CD4-positive, alpha-beta T cell treated with Interleukin-12 subunit alpha and Interleukin-12 subunit beta, for 1 hour (primary cell): ENCODE data around the gene SOX12.
"Not testable (repeated sequence)": the region's sequence is repeated elsewhere in the genome, so short reads cannot be mapped to it uniquely, and the experiment has no call there.

Source experiments
- DNase-seq: peaks from one replicate; pipeline ENCODE4 v3.0.0-alpha.2; 2020

The SOX12 gene

DNA sequence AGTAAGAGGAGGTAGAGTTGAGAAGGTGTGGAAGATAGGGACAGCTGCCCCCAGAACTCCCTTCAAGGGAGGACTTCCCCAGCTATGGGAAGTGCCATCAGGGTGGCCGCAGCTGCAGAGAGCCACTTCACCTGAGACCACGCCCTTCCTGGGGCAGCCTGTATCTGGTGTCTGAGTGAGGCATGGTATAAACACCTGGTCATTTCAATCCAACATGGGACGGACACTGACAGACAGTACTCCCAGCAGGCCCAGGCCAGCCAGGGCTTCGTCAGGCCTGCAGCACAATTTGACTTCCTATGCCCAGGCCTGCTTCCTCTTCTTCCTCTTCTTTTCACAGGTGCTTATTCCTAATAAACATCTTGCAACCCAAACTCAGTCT lies 4.5 kb downstream of the SOX12 start:
- DNase-seq, result no peak

DNA sequence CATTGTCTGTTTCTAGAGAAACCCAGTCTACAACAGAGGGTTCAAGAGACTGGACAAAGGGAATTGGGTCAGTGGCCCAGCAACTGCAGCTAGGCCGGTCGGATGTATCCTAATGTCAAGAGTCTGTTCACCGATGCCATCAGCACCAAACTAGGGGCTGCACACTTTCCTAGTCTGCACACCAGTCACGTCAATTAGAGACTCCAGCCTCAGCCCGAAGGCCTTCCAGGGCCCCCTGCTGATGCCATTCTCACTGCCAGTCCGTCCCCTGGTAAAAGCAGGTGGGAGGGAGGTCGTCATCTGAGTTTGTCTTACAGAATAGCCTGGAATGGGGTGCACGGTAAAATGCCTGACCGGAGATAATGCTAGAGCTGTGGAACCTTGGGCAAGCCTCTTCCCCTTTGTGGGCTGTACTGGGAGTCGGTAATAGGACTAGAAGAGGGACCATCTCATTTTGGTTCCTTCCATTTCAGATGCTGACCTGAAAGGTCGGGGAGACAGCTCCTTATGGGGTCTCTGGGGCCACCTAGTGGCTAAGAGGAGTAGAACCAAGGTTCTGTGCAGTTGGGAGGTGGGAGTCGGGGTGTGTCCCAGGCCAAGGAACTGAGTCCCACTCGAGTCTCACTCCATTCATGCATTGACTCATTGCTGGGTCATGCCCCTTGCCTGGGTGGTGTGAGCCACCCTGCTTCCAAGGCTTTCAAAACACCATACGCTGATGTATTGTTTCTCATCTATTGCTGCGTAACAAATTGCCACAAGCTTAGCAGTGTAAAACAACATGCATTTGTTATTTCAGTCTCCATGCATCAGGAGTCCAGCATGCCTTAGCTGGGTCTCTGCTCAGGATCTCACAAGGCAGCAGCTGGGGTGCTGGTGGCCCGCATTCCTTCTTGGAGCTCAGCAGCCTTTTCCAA lies 5.1 kb downstream of the SOX12 start:
- DNase-seq, result peak; percentile 77

DNA sequence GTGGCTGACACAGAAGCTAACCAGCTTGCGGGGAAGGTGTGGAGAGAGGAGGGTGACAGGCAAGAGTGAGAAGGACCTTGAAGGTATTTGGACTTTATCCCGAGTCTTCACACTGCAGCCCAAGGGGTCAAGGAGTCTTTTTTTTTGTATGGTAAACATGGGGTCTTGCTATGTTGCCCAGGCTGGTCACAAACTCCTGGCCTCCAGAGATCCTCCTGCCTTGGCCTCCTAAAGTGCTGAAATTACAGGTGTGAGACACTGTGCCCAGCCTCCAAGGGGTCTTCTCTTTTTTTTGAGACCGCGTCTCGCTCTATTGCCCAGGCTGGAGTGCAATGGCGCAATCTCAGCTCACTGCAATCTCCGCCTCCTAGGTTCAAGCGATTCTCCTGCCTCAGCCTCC lies 9.2 kb downstream of the SOX12 start:
- no peak for DNase-seq

DNA sequence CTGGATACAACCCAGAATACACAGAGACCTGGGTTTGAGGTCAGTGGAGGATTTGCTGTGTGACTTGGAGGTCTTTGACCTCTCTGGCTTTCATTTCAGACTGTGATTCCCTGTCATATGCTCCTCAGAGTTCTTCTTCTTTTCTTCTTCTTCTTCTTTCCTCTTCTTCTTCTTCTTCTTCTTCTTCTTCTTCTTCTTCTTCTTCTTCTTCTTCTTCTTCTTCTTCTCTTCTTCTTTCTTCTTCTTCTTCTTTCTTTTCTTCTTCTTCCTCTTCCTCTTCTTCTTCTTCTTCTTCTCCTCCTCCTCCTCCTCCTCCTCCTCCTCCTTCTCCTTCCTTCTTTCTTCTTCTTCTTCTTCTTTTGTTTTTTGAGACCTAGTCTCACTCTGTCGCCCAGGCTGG lies 10.7 kb downstream of the SOX12 start:
- not testable (repeated sequence) for DNase-seq

DNA sequence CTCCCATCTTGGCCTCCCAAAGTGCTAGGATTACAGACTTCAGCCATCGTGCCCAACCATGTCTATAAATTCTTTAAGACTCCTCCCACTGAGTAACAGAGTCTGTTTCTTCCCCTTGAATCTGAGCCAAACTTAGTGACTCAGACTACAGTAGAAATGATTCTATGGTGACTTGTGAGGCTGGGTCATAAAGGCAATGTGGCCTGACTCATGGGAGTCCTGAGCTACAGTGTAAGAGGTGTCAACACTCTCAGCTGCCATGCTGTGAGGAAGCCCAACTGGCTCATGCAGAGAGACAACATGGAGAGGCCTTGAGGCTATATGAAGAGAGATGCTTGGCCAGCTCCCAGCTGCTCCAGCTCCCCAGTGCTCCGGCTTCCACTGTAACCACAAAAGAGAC lies 16.3 kb downstream of the SOX12 start:
- DNase-seq, result no peak

DNA sequence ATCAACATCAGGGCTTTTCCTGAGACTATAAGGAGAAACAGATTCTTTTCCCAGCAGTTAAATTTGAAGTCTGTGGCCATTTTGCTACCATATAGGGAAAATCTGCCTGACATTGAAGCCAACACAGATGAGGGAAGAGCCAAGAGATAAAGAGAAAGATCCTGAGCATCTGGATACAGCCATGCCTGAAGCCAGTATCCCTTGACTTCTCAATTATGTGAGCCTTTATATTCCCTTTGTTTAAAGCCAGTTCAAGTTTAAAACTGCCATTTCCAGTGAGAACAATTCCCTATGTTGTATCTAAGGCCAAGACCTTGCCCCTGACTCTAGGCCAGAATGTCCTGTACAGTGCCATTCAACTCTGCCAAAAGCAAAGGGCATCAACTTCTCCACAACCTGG lies 17.8 kb downstream of the SOX12 start:
- DNase-seq, result no peak

DNA sequence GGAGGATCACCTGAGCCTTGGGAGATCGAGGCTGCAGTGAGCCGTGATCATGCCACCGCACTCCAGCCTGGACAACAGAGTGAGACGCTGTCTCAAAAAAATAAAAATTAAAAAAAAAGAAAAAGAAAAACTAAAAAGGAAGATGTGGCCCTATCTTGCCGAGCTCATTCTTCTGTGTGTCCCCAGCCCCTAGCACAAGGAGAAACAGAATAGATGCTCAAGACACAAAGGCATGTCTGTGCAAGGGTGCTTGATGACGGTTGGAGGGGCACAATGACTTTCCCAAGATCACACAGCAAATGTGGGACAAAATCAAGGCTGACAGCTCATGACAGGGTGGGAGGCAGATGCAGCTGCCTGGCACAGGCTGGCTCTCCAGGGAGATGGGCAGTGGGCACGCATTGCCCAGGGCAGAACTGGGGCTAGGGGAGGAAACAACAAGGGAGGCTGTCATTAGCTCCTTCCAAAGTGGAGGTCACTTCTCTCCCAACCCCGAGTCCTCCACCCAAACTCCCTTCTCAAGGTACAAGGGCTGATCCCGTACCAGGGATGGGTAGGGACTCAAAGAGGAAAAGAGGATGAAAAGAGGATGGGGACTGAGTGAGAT lies 20.8 kb downstream of the SOX12 start:
- no peak for DNase-seq

DNA sequence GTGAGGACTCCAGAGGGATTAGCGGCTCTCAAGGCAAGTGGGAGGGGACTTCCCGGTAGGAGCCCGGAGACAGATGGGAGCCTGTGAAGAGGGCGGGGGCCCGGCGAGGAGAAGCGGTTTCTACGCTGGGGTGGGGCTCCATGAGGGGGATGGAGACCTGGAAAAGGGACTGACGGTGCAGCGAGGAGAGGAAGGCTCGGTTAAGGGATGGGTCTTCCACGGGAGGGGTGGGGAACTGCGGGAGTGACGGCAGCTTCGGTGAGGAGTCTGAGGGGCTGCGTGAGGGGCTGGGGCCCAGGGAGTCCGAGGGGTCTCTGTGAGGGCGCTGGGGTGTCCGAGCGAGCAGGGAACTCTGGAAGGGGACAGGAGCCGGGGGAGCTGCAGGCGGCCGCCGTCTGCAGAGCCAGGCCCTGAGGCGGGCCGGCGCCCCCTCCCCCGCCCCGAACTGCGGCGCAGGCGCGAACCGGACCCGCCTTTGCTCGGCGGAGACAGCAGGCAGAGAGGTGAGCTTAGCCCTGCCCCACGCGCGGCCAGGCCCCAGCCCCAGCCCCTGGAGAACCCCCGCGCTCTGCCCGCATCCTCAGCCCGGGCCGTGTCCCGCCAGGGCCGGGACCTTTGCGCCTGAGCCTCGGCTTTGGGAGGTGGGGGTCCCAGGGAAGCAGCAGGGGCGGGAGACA lies 21.4 kb downstream of the SOX12 start, which contains the start of gene NRSN2:
NRSN2 (plus strand) TSS at position 472 of the 677 bp plus-strand sequence. CDS start 2,533 bp downstream, outside the sequence.
- no peak for DNase-seq

DNA sequence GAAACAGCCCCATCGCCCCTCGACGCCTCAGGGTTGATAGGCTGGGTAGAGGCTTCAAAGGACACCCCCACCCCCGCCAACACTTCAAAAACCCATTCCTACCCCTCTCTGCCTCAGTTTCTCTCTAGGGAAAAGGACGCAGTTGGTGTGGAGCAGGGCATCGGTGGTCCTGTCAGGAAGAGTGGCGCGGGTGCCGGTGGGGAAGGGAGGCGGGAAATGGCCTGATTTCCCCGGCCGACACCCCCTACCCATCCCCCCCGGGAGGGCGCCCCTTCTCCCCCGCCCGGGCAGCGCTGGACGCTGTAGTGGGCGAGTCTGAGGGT lies 21.9 kb downstream of the SOX12 start:
- DNase-seq, result no peak

DNA sequence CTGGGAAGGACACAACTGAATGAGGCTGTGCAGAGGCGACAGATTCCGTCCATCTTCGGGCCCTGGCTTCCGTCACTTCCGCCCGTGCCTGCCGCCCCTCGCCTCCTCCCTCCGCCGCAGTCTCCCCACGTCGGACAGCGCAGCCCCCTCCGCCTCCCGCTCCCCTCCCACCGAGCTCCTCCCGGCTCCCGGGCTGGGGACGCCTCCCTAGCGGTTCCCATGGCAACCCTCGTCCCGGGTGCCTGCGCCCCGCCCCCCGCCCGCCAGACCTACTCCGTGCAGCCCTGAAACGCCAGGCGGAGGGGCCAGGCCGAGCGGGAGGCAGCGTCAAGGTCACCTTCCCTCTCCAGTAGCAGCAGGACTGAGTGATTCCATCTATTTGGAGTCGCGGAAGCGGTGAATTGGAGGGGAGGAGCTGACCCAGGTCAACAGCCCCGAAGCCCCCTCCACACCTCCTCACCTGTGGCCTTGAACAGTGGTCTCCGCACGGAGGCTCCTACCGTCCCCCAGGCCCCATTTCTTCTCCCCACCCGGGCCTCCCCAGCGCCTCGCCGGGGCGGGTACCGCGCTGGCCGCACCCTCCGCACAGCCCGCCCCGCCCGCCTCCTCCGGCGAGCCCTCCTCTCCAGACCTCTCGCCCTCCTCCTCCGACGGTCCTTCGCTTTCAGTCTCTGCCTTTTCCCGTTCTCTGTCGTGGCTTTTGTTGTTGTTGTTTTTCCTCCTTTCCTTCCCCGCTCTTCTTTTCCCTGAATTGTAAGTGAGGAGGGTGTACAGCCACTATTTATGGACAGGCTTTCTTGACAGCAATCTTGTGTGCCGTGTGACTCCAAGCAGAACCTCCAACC lies 22.5 kb downstream of the SOX12 start:
- peak; percentile 71 for DNase-seq

DNA sequence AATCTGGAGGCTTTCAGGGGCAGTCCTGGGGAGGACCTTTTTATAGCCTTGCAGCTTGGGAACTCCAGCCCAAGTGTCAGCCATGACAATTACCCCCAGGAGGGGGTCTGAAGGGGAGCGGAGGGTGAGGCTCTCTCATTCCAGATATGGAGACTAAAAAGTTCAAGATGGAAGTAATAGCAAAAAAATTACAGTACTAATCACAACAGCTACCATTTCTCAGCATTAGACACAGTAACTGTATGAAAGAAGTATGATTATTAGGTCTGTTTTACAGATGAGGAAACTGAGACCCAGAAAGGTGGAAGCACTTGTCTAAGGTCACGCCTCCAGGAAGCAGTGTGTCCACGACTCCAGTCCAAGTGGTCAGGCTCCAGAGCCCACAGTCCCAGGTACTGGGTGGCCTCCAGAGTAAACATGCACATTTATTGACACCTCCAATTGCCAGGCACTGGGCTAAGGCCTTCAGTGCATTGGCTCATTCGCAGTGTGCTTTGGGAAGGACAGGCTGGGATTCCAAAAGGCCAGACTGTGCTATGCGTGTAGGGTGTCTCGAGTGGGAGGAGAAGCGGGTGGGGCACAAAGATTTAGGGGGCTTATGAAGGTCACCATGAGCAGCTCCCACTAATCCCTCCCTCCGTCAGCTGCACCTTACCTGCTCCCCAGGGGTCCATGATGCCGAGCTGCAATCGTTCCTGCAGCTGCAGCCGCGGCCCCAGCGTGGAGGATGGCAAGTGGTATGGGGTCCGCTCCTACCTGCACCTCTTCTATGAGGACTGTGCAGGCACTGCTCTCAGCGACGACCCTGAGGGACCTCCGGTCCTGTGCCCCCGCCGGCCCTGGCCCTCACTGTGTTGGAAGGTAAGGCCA lies 23.9 kb downstream of the SOX12 start:
- no peak for DNase-seq

DNA sequence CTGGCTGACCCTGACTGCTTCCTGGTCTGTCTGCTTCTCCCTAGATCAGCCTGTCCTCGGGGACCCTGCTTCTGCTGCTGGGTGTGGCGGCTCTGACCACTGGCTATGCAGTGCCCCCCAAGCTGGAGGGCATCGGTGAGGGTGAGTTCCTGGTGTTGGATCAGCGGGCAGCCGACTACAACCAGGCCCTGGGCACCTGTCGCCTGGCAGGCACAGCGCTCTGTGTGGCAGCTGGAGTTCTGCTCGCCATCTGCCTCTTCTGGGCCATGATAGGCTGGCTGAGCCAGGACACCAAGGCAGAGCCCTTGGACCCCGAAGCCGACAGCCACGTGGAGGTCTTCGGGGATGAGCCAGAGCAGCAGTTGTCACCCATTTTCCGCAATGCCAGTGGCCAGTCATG lies 27.8 kb downstream of the SOX12 start:
- no peak for DNase-seq

DNA sequence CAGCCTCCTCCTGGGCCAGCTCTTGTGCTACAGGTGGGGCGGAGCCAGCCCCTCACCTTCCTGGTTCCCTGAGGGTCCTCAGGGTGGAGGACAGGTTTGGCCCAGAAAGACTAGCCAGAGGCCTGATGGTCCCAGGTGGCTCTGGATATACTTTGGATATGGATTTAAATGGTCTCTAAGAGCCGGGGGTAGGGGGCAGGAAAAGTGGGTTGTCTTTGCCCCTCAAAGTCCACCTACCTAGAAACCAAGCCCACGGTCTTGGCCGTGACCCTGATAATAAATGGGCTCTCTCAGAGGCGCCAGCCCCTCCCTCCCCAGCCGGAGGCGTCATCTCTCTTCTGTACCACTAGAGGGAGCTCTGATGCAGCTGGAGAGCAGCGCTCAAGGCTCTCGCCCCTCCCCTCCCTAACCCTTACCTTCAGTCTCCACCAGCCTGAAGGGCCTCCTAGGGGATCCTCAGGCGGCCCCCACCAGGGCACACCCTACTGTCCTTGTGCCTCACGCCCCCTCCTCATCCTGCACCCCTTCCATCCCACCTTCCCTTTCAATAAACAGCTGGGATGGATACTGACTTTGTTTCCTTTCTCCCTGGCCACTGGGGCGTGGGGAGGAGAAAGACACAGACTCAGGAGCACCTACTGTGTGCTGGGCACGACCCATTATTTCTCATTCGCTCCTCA lies 29.1 kb downstream of the SOX12 start:
- DNase-seq, result peak; percentile 86

DNA sequence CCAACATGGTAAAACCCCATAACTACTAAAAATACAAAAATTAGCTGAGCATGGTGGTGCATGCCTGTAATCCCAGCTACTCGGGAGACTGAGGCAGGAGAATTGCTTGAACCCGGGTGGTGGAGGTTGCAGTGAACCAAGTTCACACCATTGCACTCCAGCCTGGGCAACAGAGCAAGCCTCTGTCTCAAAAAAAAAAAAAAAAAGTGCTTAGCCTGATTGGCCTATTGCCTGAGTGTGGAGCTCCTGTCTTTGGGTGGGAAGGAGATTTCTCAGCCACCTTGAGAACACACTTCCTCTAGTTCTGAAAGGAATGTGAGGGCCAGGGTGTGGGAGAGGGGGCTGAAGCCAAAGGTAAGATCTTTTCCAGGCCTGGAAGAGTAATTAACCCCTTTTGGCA lies 30.8 kb downstream of the SOX12 start:
- not testable (repeated sequence) for DNase-seq

DNA sequence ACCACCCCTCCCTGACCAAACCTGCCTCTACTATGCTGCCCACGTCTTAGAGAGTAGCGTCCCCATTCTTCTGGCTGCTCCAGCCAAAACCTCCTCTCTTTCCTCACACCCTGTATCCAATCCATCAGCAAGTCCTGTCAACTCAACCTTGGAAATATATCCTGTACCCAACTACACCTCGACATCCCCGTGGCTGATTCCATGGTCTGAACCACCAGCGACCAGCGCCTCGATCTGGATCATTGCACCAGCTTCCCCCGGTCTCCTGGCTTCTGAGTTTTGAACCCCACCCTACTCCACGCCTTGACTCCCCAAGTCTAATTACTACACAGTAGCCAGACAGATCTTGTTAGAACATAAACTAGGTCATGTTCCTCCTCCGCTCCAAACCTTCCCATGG lies 31.4 kb downstream of the SOX12 start:
- no peak for DNase-seq

DNA sequence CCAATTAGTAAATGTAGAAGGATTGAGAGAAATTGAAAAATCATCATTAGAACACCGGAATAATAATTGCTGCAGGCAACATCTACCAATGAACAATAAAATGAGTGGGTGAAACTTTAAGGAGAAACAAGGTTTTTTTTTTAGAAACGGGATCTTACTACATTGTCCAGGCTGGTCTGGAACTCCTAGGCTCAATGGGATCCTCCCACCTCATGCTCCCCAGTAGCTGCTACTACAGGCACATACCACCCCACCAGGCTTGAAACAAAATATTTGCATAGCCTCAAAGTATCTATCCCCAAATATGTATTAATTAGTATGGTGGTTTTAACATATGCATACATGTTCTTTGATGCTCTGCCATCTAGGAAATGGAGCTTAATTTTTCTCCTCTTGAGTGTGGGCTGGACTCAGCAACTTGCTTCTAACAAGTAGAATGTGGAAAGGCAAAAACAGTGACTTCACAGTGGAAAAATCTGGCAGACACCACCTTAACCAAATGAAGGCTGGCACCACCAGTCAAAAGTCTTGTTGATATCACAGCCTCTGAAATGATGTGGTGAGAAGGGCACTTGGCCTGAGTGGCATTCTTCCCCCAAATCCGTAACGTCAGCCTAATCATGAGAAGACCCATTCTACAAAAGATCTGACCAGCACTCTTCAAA lies 33.7 kb downstream of the SOX12 start:
- no peak for DNase-seq

DNA sequence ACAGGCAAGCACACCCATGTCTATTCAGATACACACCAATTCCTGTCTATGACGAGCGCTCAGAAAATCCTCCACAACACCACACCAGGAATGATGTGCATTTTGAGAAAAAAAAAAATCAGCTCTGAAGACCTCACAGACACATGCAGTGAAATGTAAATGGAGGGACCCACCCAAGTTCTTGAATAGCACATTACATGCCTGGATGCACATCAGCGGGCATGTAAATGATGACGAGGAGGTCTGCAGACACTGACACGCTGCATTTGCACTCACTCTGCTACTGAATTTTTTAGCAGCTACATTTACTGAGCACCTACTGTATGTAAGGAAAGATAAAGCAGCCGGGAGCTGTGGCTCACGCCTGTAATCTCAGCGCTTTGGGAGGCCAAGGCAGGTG lies 36.2 kb downstream of the SOX12 start:
- DNase-seq, result no peak

DNA sequence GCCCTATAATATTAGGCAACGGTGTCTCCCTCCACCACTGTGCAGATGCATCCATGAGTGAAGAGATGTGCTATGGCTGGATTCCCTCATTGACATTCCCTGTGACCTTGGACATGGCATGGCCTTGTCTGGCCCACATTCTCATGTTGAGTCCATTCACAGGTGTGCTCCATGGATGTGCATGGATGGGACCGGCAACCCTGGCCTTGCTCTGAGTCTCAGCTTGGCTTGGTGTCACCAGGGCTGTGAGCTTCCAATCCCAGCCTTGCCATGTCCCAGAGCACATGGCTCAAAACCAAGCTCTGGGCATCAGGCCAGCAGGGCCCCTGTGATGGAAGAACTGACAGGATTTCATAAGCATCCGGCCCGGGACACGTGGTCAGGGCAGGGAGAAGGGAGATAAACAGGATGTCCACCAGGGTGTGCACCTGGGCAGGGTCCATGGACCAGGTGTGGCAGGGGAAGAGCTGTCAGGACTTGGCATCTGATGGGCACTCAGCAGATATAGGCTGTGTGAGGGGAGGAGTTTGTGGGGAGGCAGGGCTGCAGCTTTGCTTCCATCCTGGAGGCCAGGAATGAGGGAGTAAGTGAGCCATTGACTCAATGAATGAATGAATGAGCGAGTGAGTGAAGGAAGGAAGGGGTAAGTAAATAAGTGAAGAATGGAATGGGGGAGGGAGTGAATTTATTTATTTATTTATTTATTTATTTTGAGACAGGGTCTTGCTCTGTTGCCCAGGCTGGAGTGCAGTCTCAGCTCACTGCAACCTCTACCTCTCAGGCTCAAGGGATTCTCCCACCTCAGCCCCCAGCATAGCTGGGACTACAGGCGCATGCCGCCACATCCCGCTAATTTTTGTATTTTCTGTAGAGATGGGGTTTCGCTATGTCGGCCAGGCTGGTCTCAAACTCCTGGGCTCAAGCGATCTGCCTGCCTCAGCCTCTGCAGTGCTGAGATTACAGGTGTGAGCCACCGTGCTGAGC lies 37.2 kb downstream of the SOX12 start:
- DNase-seq, result no peak

DNA sequence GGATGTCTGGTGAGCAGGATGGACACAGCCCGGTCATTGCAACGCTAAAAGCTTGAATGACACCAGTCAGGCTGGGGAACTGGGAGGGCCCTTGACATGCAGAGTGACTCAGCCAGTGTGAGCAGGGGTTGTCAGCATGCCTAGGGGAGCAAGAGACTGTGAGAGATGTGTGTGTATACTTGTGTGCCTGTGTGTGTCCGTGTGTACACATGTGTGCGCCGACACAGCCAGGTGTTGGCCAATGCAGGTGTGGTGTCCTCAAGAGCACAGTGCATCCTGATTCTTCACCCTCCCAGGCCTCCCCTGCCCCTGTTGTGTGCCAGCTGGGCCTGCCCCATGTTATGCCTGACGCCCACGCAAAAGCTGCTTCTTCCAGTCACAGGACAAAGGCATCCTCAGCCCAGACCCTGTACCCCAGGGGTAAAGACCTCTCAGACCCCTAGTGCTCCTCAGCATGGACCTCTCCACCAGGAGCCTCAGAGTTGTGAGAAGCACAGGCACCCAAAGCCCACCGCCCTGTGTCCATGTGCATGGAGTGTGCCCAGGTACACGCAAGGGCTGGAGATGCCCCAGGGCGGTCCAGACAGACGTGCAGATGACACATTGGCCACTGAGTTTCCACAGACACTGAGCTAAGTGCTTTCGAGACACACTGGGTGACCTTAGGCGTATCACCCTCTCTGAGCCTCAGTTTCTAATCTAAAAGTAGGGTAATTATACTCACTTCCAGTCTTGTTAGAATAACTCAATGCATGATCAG lies 38.1 kb downstream of the SOX12 start:
- no peak for DNase-seq
